GM12875 (cell line): ENCODE results near the gene LZTFL1.

Experiments used
- H3K4me3 ChIP-seq: one replicate; pipeline ENCODE4 v1.5.1; 2011; ENCODE audit warnings: low read depth, low read length, control low read depth
- TF ChIP-seq, protein P1 (sequence below): IDR thresholded peaks from 2 replicates; pipeline ENCODE4 v1.5.1; 2011; ENCODE audit warnings: low read depth, mild to moderate bottlenecking, control low read depth, inconsistent platforms, low read length, moderate library complexity, borderline replicate concordance; ENCODE audit not compliant: insufficient read depth

The LZTFL1 gene

GRCh38 chr3:45807133-45807532, 34.8 kb downstream of the LZTFL1 start:
- no peak overlapping the region for H3K4me3 ChIP-seq
- TF ChIP-seq, protein P1, sequence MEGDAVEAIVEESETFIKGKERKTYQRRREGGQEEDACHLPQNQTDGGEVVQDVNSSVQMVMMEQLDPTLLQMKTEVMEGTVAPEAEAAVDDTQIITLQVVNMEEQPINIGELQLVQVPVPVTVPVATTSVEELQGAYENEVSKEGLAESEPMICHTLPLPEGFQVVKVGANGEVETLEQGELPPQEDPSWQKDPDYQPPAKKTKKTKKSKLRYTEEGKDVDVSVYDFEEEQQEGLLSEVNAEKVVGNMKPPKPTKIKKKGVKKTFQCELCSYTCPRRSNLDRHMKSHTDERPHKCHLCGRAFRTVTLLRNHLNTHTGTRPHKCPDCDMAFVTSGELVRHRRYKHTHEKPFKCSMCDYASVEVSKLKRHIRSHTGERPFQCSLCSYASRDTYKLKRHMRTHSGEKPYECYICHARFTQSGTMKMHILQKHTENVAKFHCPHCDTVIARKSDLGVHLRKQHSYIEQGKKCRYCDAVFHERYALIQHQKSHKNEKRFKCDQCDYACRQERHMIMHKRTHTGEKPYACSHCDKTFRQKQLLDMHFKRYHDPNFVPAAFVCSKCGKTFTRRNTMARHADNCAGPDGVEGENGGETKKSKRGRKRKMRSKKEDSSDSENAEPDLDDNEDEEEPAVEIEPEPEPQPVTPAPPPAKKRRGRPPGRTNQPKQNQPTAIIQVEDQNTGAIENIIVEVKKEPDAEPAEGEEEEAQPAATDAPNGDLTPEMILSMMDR: no peak

DNA sequence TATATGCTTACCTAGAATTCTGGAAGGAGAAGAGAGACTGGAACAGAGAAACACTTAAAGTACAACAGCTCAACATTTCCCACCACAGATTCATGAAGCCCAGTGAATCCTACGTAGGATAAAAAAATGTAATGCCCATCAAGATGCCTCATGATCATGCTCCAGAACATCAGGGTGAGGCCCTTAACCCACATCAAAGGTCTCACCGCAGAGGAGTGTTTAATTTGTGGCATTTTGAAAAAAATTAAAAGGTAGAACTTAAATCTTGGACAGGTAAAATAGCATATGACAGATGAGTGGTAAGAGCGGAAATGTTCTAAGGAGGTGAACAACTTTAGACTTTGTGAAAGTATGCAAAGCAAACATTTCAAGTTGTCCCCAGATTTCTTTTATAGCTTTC, 35.8 kb downstream of the LZTFL1 start:
- H3K4me3 ChIP-seq: no peak overlapping the region
- TF ChIP-seq, protein P1: no peak

- TF ChIP-seq, protein P1: no peak
- H3K4me3 ChIP-seq: no peak overlapping the region
Observed at GRCh38 chr3:45803252-45803935, 38.5 kb downstream of the LZTFL1 start.

DNA sequence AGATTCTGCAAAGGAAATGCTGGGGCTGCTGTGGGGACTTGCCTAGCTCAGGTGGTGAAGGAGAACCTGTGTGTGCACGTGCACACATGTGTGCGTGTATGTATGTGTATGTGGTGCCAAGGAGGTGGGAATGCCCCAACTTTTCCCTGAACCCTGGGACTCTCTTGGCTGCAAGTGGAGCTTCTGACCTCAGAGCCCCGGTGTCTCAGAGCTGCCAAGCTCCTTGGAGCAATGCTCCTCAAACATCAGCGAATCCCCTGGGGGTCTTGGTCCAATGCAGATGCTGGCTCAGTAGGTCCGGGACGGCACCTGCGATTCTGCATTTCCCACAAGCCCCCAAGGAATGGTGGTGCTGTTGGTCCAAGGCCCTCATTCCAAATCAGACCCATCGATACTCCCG, 39.8 kb downstream of the LZTFL1 start:
- TF ChIP-seq, protein P1: no peak
- H3K4me3 ChIP-seq: no peak overlapping the region

DNA sequence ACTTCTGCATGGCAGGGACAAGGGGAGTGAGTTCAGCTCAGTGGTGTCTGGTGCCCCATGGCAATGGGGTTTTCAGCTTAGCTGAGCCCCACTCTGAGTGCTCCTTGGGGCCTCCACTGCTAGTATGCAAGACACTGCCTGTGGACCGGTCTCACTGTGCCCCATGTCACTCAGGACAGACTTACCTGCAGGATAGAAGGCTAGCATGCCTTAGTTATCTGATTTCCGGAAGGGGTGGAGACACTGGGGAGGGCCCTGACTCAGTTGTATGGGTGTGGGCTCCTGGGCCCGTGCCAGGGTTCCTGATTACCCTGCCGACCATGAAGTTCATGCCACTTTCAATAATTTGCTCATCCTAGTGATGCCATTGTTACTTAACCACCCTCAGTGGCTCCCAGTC, 41.3 kb downstream of the LZTFL1 start:
- H3K4me3 ChIP-seq: no peak overlapping the region
- TF ChIP-seq, protein P1: no peak

DNA sequence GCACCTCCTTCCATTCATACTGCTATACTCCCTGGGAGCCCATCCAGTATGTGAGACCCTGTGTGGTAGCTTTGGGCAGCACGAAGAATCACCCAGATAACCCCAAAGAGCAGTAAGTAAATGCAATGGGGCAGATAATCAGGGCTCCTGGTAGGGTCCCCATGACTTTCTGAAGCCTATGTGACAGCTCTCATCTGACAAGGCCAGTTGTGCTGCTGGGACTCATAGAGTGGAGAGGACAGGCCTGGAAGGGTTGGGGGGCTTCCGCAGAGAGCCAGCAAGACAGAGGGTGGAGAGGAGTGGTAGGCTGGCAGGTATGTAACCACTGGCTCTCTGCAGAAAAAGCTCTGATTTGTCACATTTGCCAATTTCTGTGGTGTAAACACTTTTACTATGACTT, 42.3 kb downstream of the LZTFL1 start:
- H3K4me3 ChIP-seq: no peak overlapping the region
- TF ChIP-seq, protein P1: no peak

DNA sequence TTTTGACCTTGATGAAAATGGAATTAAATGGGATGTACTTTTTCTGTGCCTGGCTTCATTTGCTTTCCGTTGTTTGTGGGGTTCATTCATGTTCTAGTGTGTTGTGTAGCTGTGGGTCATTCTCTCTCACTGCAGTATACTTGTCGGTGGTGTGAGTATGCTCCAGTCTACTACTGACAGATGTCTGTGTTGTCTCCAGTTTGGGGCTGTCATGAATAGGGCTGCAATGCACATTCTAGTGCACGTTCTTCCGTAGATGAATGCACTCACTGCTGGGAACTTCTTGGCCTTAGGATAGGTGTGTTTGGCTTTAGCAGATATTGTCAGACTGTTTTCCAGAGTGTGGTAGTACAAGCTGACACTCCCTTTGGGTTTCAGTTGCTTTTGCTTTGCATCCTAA, 43.9 kb downstream of the LZTFL1 start:
- H3K4me3 ChIP-seq: no peak overlapping the region
- TF ChIP-seq, protein P1: no peak
